GM18519 (cell line): ENCODE measurements around the gene GAD2.

ENCODE experiments used
- ATAC-seq: cut with Tn5 transposase; IDR thresholded peaks from one replicate; pipeline ENCODE4 v1.9.1; 2021; ENCODE audit warnings: mild to moderate bottlenecking, moderate library complexity; ENCODE audit not compliant: unreplicated experiment, low FRiP score

GAD2 gene

DNA sequence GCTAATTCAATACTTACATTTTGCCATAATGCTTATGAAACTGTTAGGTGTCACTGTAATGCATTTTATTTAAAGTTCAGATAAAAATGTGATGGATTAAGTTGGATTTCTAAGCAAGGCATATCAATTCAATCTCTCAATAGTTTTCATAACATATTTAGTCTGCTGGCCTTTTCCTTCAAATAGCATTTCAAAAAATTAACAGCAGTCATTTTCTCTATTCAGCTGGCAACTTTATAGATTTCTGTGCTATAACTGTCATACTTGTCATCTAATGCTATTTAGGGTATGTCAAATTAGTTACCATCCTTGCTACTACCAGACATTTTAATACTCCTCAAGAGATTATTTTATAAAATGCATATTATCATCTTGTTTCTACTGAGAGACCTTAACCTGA is 4.3 kb downstream of the GAD2 start:
- ATAC-seq = no peak

DNA sequence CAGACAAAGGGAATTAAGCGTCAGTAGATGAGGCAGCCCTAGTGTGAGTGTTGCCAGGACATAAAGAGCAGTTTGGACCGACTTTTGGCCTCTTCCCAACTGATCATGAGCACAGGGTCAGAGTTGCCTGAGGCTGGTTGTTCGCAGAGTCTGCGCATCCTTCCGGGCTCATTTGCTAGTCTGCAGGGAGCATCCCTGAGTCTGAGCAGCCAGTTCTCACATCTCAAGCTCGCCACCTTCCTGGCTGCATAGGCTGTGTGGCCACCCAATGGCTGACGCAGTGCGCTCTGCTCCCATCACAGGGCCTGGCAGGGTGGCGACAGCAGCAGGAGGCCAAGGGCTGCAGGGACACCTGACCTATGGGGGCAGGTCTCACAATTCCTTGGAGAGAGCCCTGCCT is 5.0 kb downstream of the GAD2 start:
- no peak for ATAC-seq

DNA sequence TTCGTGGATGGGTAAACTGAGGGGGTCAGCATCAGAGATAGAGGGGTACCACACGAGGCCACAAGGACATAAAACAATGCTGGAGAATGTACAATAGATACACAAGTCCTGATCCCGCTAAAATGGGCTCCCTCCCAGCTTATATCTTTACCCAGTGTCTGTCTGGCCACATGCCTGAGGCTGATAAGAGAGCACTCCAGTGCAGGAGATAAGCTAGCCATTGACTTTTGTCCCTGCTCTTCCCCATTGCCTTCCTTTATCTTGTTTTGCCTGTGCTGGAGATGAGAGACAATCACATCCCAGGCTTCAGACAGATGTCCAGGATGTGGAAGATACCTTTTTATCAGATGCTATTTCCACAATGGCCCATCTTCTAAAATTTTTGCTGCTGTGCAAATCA is 6.0 kb downstream of the GAD2 start:
- ATAC-seq = no peak

DNA sequence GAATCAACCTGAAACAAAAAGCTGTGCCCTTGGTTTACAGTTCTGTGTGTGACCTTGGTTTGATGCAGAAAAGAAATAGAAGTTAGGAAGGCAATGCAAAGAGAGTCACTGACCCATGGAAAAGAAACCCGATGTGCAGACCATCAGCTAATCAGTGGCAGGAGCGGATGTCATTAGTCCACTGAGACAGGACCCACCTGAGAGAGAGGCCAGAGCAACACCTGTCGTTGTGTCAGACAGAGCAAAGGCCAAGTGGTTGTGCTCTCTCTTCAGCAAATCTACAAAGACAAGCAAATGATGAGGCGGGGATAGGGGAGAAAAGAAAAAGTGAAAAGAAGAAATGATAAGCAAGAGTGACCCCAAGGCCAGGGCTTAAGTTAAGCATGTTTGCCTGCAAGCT is 8.7 kb downstream of the GAD2 start:
- ATAC-seq = no peak

DNA sequence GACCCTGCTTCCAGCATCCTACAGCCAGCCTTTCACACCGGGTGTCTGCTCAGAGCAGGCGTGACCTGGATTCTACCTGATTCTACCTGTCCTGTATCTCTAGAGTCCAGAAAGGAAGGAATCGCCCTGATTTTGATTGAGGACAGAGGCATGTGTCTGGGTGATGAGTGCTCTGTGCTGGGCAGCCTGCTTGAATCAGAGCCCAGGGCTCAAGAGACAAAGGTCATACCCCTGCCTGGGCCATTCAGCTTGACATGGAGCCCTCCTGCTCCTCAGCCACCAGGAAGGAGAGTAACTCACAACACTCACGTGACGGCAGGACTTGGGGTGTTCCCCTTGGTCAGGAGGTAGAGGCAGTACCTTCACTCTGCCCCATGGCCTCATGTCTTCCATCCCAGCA is 11.2 kb downstream of the GAD2 start:
- no peak for ATAC-seq

DNA sequence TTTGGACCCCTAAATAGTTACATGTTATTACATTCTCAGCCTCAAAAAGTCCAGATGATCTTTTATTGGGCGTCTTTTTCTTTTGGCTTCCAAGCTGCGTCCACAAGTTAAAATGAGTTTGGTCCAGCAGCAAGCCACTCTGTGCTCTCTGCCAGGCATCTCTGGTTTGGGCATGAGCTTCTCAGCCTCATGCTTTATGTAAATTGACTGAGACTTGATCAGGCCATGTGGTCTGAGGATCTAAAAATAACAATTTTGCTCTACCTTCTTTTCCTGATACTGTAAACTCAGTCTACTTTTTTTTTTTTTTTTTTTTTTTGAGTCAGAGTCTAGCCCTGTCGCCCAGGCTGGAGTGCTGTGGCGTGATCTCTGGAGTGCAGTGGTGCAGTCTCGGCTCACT is 15.6 kb downstream of the GAD2 start:
- no peak for ATAC-seq

DNA sequence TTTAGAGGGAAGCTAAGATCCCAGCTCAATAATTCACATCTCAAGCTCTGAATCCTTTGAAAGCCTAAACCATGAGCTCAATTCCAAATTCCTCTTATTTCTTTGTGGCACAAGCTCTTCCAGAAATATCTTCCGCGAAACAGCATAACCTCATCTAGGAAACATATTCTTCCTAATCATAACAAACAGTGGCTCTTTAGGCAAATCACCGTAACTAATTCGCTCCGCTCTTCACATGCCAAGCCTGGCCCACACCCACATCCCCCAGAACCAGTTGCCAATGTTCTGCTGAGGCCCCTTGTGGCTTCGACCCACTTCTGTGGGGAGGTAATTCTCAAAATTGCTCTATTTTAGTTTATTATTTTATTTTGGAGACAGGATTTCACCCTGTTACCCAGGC is 19.2 kb downstream of the GAD2 start:
- no peak for ATAC-seq

DNA sequence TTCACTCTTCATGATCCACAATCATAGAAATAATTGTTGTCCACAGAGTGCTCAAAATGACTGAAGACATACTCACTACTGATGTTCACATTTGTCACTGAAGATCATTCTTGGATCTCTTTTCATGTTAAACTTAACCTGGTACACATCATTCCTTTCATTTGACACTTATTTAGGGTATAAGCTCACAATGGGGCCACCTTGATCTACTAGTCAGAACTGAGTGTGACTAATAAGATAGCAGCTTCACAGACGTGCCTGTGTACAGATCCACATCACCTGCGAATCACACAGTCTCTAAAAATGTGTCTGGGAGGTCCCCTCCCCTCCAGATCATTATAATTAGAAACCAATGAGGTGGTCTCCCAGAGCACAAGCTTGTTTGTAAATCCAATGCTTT is 21.8 kb downstream of the GAD2 start:
- ATAC-seq = no peak

DNA sequence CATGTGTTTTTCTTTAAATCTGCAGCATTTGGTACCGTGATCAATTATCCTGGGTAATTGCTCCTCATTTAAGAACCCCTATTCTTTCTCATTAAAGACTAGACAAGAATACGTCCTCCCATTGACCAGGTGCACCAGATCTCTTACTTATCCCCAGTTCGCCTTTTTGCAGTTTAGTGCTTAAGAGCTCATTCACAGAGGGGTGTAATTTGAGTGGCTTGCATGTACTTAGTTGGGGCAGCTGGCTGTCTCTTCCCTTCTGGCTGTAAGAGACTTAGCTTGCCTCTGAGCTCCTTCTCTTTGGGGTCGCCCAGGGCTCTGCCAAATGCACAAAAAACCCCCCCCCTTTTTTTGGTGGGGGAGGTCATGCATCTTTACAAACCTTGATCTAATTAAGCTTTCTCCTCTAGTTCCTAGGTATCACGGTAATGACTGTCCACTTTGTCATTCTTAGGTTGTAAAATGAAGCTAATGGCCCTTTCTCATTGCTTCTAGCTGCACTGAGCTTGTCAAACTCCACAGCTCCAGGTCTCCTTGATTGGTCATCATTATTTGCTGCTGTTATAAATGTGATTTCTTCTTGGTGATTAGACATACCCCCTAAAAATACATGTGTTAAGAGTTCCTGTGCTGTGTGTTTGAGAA is 26.3 kb downstream of the GAD2 start:
- ATAC-seq = no peak

DNA sequence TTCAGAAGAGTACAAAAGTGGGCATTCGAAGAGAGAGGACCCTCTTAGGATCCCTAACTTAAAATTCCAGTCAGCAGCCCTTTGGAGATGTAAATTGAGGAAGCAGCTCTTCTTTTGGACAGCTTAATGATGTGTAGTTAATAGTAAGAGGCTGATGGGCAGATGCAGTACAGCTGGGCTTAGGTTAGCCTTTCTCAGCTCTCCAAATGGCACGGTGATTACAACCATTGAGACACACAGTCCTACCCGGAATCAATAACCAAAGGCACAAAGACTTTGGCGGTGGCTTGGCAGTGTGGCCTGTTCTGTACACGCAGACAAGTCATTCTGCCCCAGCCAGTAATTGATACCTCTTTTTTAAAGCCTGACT is 26.8 kb downstream of the GAD2 start:
- no peak for ATAC-seq

DNA sequence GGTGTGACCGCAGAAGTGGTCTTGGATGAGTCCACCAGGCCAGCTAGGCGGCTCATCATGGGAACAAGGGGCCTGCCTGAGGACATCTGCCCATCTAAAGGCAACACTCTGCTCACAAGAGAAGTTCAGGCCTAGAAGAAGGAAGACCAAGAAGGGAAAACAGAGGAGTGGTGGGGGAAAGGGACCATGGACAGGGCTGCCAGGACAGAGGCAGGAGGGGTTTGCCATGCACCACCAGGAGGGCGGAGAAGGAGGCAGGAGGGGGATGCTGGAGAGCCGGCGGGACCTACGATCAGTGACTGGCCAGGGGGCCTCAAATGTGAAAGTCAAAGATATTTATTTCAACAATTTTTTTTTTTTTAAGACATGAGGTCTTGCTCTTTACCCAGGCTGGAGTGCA is 33.1 kb downstream of the GAD2 start:
- ATAC-seq = no peak

DNA sequence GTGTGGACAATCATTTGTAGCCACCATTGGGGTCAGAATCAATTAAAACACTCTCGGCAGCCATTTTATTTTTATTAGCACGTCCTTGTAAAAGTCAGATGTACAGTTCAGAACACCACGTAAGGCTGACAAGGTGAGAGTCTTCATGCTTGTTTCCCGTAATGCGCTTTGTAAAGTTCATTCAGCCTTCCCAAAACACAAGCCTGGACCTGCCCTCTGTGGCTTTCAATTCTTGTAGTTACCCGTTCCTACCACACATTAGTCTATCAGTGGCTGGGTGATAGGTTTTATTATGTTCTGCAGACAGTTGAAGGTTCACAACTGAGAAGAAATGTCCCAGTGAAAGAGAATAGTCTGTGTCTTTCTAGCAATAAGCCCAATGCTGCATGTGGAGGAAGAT is 35.4 kb downstream of the GAD2 start:
- ATAC-seq = no peak

DNA sequence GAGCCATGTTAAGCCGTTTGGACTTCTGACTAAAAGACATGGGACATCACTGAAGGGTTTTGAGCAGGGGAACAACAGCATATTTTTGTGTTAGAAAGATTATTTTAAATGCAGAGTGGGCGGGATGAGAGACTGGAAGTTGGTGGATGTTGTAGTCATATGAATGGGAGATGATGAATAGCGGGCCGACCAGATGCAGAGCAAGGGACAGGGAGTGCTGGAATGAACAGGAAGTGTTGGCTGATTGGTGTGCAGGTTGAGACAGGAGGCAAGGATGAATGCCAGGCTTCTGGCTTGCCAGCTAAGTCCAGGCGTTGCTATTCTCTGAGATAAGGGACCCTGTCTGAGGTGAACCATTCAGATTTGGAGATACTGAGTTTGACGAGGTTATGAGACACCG is 38.0 kb downstream of the GAD2 start:
- no peak for ATAC-seq

DNA sequence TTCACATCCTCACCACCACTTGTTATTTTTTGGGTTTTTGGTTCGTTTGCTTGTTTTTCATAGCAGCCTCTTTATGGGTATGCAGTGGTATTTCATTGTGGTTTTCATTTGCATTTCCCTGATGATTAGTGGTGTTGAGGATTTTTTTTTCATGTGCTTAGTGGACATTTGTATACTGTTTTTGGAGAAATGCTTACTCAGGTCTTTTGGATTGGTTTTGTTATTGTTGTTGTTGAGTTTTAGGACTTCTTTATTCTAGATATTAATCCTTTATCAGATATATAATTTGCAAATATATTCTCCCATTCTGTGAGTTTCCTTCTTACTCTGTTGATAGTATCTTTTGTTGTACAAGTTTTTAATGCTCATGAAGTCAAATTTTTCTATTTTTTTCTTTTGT is 42.8 kb downstream of the GAD2 start:
- no peak for ATAC-seq

DNA sequence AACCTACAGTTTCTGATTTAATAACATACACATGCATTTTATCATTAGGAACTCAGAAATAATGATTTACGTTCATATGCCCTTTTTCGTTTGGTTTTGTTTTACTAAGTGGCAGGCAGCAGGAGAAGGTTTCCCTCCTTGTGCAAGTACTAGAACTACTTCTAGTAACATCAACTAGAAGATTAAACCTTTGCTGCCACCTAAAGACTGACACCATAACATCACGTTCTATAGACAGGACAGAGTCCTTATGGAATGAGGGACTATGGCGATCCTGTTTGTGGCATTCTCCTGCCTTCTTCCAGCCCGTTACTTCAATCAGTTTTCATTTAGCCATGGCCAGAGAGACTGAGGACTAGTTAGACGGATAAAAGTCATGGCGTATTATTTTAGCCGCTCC is 53.2 kb downstream of the GAD2 start:
- no peak for ATAC-seq

DNA sequence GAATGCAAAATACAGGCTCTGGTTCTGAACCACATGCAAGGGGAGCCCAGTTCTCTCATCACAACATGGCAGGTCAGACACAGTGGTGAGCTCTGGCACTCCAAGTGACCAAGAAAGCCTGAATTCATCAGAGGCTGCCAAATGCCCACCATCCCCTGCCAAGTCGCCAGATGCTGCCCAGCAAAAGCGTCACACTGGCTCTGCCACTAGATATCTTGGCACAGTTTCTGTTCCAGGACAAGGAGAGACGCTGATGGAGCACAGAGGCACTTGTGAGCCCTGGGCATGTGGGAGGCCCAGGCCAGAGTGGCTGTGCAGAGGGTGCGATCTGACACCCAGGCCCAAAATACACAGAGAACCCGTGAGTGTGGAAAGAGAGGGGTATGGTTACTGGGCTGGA is 57.8 kb downstream of the GAD2 start:
- no peak for ATAC-seq

DNA sequence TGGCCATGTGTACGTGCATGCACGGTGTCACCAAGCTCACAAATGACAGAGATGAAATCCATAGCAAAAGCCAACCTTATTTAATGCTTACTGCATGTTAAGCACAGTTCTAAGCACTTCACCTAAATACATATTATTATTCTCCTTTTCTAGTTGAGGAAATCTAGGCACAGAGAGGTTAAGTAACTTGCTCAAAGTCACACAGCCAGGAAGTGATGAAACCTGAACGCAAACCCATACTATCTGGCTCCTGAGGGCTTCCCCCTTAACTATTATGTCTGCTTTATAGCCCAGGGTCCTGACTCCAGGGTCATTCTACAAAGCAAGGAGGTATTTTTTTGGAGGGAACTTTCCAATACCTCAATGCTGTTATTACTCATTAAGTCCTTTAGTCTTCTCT is 61.7 kb downstream of the GAD2 start:
- no peak for ATAC-seq

DNA sequence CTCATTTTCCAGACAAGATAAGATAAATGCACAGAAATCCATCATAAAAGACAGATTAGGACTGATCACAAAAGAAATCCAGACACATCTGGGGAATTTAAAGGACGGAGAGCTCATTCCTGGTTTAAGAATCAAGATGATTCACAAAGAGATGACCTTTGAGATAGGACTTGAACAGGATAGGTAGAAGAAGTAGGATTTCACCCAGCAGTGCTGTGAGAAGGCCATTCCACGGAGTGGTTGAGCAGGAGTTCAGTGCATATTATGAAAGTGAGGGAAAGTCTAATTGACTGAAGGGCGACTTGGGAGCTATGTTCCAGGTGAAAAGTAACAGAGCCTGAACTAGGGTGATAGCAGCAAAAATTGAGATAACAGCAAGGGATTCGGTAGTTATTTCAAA is 73.7 kb downstream of the GAD2 start:
- no peak for ATAC-seq

DNA sequence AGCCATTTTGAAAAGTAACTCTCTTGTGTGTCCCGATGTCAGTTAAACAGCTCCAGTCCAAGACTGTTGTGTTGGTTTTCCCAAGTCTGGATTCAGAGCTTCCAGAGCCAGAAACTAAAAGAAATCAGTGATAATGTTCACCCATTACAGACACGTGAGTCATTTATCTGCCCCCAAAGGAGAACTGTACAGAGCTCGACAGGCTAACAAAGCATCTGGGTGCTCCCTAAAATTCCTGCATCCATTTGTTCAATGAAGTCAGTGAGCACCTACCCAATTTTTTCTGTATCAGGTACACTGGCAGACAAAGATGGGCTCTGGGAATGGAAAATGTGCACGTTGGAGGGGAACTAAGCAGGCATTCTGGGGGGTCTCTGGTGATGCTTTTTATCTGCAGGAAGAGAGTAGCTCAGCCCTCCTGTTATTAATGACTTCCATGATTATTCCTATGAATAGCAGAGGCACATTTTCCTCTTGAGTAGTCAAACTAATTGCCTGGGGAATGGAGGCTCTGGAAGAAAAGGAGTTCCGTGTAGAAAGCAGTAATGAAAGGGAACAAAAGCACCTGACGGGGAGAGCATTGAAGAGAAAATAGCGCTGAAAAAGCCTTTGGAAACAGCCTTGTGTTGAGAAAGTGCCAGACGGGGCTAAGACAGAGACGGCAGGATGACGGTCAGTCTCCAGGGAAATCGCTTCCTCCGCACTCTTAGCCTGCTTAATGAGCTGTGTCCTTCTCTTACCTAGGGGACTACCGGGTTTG is 75.3 kb downstream of the GAD2 start:
- no peak for ATAC-seq

DNA sequence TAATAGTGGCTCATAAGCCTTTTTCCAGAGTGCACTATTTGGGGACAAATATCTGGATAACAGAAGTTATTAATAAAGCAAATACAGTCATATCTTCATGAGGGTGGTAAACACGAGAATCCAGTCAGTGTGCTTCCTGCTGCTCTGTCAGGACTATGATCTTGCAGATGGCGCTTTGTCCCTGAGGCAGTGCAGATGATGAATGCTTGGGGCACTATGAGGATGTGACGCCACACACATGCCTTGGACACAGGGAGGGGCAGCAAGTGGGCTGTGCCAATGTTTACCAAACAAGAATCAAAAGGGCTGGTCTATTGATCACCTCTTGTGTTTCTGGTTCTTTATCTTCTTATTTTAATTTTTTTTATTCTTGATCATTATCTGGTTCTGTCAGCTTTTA is 79.8 kb downstream of the GAD2 start:
- ATAC-seq = no peak

DNA sequence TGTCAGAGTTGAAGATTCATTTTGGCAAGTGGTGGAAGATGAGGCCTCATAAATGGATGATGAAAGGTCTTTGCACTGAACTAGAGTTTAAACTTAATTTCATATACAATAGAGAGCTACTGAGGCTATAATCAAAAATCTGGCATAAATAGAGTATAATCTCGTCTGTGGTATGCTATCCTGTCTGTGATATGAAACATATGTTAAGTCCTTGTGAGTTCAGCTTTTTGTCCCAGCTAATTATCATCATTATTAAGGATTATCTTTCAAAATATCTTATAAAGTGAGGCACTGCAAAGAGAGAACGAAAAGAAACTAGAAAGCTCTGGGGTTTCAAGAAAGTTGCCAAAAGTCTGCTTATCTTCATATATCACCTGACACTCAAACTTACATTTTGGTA is 83.4 kb downstream of the GAD2 start:
- no peak for ATAC-seq

DNA sequence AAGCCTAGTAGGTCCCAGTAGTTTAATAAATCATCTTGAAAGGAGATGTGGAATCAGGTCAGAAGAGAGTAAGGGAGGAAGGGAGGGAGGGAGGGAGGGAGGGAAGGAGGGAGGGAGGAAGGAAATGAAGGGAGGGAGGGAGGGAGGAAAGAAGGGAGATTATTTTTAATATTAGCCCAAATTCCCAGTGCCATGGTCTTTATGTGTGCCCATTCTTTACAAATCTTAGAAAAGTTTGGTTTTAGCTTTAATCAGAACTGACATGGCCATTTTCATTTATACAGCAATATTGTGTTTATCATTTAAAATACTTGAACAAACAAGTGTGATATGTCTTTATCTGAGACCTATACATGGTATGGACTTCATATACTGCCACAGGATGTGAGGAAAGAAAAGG is 86.8 kb downstream of the GAD2 start:
- ATAC-seq = no peak

DNA sequence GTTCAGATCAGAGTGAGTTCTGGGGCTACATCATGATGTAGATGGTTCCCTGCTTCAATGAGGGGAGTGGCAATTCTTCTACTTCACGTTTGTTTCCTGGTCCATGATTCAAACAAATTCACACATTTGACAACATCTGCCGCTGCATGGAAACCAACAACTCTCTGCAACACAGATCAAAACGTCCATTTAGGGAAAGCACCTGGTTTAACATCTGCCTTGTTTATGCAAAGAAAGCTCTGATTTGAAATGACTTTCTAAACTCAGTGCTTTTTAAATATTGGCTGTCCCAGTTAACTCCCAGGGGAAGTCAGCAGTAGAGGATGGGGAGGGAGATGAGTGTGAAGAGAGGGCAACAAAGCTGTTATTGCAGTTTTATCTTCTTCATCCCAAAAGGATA is 93.8 kb downstream of the GAD2 start:
- no peak for ATAC-seq
